Right atrium auricular region (tissue), 2 donors: ENCODE measurements around the gene RFX1. TPM values are rescaled to one million over a fixed set of nuclear protein-coding genes. Genes with fewer than 3 reads are reported as not detected.

Source experiments
- DNase-seq: peaks from one replicate; pipeline ENCODE4 v3.0.0-alpha.2; 2019; ENCODE audit warnings: low spot score
- H3K27ac ChIP-seq, 2 donors: fragments of 200-600 bp; sonication (generic); 1 replicate in 1 of 2; 2 replicates in 1 of 2; pipeline ENCODE4 v1.5.1; 2016 to 2019
- H3K27me3 ChIP-seq, 2 donors: fragments of 200-600 bp; sonication (generic); one replicate each; pipeline versions ENCODE4 v1.5.1 to v1.6.0; 2017 to 2019
- H3K36me3 ChIP-seq: fragments of 200-600 bp; sonication (generic); one replicate; pipeline ENCODE4 v1.5.1; 2016
- H3K4me1 ChIP-seq, 2 donors: fragments of 200-600 bp; sonication (generic); one replicate each; pipeline versions ENCODE4 v1.5.1 to v1.6.0; 2017 to 2019
- H3K4me3 ChIP-seq, 2 donors: fragments of 200-600 bp; sonication (generic); 1 replicate in 1 of 2; 2 replicates in 1 of 2; pipeline ENCODE4 v1.5.1; 2017 to 2019; ENCODE audit warnings: mild to moderate bottlenecking in 1 of 2, moderate library complexity in 1 of 2
- H3K9me3 ChIP-seq, 2 donors: fragments of 200-600 bp; sonication (generic); one replicate each; pipeline ENCODE4 v1.5.1; 2019
- total RNA-seq, 2 donors: library from RNA; depleted of rRNA; stranded (reverse); fragments of >200 nt; gene quantifications; one replicate each; pipeline ENCODE4 v1.1.0, GENCODE V29; 2016
- TF ChIP-seq, protein P1 (sequence below), 2 donors: fragments of 200-600 bp; sonication (generic); IDR thresholded peaks; one replicate each; pipeline ENCODE4 v1.5.1; 2019; ENCODE audit warnings: antibody characterized with exemption in 2 of 2

Gene RFX1
- total RNA-seq, 2 donors from 2014 or later: 3.2 to 5.2 TPM

DNA sequence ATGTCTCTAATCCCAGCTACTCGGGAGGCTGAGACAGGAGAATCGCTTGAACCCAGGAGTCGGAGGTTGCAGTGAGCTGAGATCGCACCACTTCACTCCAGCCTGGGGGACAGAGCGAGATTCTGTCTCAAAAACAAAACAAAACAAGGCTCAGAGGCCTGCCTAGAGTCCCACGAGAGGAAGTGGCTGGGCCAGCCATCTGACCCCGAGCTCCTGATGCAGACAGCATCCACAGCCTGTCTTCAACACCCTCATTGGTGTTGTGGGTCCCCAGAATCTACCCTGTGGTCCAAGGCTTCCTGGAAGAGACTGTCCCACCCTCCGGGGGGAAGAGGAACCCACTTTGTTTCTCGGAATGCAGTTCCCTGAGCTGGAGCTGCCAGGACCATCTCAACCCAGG, 24.7 kb downstream of the RFX1 start:
- TF ChIP-seq, protein P1, sequence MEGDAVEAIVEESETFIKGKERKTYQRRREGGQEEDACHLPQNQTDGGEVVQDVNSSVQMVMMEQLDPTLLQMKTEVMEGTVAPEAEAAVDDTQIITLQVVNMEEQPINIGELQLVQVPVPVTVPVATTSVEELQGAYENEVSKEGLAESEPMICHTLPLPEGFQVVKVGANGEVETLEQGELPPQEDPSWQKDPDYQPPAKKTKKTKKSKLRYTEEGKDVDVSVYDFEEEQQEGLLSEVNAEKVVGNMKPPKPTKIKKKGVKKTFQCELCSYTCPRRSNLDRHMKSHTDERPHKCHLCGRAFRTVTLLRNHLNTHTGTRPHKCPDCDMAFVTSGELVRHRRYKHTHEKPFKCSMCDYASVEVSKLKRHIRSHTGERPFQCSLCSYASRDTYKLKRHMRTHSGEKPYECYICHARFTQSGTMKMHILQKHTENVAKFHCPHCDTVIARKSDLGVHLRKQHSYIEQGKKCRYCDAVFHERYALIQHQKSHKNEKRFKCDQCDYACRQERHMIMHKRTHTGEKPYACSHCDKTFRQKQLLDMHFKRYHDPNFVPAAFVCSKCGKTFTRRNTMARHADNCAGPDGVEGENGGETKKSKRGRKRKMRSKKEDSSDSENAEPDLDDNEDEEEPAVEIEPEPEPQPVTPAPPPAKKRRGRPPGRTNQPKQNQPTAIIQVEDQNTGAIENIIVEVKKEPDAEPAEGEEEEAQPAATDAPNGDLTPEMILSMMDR (IDR thresholded peaks at IDR 0.05): no peak
- DNase-seq: no peak
- Histone ChIP-seq H3K9me3 (no peaks in the 10 kb centered on the region), H3K4me3 (no peak overlapping the region), H3K27ac (no peak overlapping the region), H3K27me3 (no peaks in the 10 kb centered on the region), H3K4me1 (peaks cover 0 to 52% of the 10 kb centered on the region in 2 donors), H3K36me3 (no peaks in the 10 kb centered on the region)

DNA sequence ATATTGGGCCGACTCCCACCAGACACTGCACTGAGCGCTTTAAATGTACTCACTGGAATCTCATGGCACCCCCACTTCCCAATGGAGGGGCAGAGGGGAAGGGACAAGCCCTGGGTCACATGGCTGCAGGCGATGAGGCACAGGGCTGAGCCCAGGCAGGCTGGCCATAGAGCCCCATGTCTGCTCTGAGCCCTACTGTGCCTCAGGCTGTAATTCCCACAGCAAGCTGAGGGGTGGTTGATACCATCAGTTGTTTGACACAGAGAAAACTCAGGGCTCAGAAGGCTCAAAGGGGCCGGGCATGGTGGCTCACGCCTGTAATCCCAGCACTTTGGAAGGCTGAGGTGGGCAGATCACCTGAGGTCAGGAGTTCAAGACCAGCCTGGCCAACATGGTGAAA, 25.1 kb downstream of the RFX1 start:
- no peak for DNase-seq
- Histone ChIP-seq H3K36me3 (no peaks in the 10 kb centered on the region), H3K4me3 (no peak overlapping the region), H3K27ac (no peak overlapping the region), H3K4me1 (peaks cover 0 to 52% of the 10 kb centered on the region in 2 donors), H3K9me3 (no peaks in the 10 kb centered on the region), H3K27me3 (no peaks in the 10 kb centered on the region)
- TF ChIP-seq, protein P1 (IDR thresholded peaks at IDR 0.05): no peak

DNA sequence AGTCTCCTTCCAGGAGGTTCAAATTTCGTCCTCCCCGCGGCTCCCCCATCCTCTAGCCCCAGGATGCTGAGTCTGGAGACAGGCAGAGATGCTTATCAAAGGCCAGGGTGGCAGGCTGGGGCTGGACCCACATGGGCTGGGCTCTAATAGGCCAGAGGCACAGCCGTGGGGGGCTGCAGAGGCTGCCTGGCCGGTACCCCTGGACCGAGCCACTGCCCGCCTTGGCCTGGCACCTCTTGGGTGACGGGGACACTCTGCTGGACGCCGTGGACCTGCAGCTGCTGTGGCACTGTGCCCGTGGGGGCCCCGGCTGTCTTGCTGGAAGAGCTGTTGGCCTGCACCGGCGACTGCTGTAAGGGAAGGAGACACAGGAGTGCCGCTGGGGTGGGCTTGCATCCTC, 25.8 kb downstream of the RFX1 start:
- Histone ChIP-seq H3K9me3 (no peaks in the 10 kb centered on the region), H3K27ac (no peak overlapping the region), H3K36me3 (no peaks in the 10 kb centered on the region), H3K4me3 (no peak overlapping the region), H3K4me1 (peaks cover 0 to 51% of the 10 kb centered on the region in 2 donors), H3K27me3 (no peaks in the 10 kb centered on the region)
- TF ChIP-seq, protein P1 (IDR thresholded peaks at IDR 0.05): no peak
- no peak for DNase-seq

DNA sequence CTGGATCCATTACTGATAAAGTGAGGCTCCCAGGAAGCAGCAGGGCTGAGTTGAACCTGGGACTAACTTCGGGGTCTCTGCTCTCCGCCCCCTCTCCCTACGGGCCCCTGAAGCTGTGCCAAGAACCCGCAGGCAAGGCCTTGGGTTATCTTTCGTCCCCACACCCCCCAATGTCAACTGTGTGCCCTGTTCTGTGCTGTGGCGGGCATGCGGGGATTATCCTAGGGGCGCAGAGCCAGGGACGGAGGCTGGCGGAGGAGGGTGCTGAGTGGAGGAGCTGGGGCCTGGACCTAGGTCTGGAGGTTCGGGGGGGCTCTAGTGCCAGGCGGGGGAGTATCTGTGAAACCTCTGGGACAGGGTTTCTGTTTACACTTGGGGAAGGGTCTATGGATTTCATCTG, 26.4 kb downstream of the RFX1 start:
- DNase-seq: no peak
- Histone ChIP-seq H3K4me1 (peaks cover 0 to 50% of the 10 kb centered on the region in 2 donors), H3K4me3 (no peak overlapping the region), H3K27me3 (no peaks in the 10 kb centered on the region), H3K9me3 (no peaks in the 10 kb centered on the region), H3K27ac (no peak overlapping the region), H3K36me3 (no peaks in the 10 kb centered on the region)
- TF ChIP-seq, protein P1 (IDR thresholded peaks at IDR 0.05): no peak

DNA sequence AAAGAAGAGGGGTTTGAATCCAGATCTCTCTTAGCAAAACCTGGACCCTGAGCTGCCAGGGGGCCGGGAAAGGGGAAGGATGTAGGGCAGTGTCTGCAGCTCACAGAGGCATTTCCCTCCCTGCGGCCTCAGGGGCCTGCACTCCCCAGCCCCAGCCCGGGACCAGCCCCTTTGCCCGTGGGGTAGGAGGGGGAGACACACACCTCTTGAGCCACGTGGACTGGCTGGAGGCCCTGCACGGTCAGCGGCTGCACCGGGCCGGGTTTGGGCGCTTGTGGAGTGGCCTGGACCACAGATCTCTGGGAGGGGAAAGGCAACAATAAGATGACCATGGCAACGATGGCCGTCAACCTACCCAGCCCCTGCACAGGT, 26.9 kb downstream of the RFX1 start:
- no peaks in the 10 kb centered on the region for H3K27me3 ChIP-seq
- no peaks in the 10 kb centered on the region for H3K9me3 ChIP-seq
- TF ChIP-seq, protein P1 (IDR thresholded peaks at IDR 0.05): no peak
- H3K4me1 ChIP-seq: peaks cover 0 to 45% of the 10 kb centered on the region in 2 donors
- DNase-seq: no peak
- H3K36me3 ChIP-seq: no peaks in the 10 kb centered on the region
- peak overlapping the region; percentile 53 to 64 for H3K4me3 ChIP-seq
- H3K27ac ChIP-seq: peak overlapping the region; percentile 70 to 85
